Endodermal cell (in vitro differentiated cells): ENCODE results near the gene DGCR6L. TPM values are rescaled to one million over a fixed set of nuclear protein-coding genes. Genes with fewer than 3 reads are reported as not detected.
"Not testable (repeated sequence)": the region's sequence is repeated elsewhere in the genome, so short reads cannot be mapped to it uniquely, and the experiment has no call there.

Experiments
- DNase-seq: peaks from one replicate; pipeline ENCODE4 v3.0.0-alpha.2; 2017
- H3K27ac ChIP-seq: 2 replicates; pipeline ENCODE4 v1.5.1; 2013; ENCODE audit warnings: mild to moderate bottlenecking, low read depth, low read length, moderate library complexity
- H3K27me3 ChIP-seq: 2 replicates; pipeline ENCODE4 v1.6.1; 2013; ENCODE audit warnings: mild to moderate bottlenecking, low read length, moderate library complexity; ENCODE audit not compliant: insufficient read depth, control insufficient read depth, poor library complexity, severe bottlenecking
- H3K36me3 ChIP-seq: 2 replicates; pipeline ENCODE4 v1.7.0; 2013; ENCODE audit warnings: mild to moderate bottlenecking, low read length, moderate library complexity; ENCODE audit not compliant: control insufficient read depth, insufficient read depth
- H3K4me1 ChIP-seq: one replicate; pipeline ENCODE4 v1.7.0; 2013; ENCODE audit warnings: low read length; ENCODE audit not compliant: control insufficient read depth, insufficient read depth
- H3K4me3 ChIP-seq: 2 replicates; pipeline ENCODE4 v1.5.1; 2013; ENCODE audit warnings: mild to moderate bottlenecking, low read length, moderate library complexity
- H3K9ac ChIP-seq: 2 replicates; pipeline ENCODE4 v1.6.1; 2013; ENCODE audit warnings: mild to moderate bottlenecking, low read length, moderate library complexity; ENCODE audit not compliant: poor library complexity, severe bottlenecking; ENCODE audit errors: extremely low read depth
- H3K9me3 ChIP-seq: 2 replicates; pipeline ENCODE4 v1.6.1; 2013; ENCODE audit warnings: mild to moderate bottlenecking, low read length, moderate library complexity; ENCODE audit not compliant: control insufficient read depth
- H3K27ac Mint-ChIP-seq: 2 replicates; pipeline ENCODE4 v1.8.0; 2020; ENCODE audit warnings: mixed read lengths
- H3K27me3 Mint-ChIP-seq: 2 replicates; pipeline ENCODE4 v1.8.0; 2021; ENCODE audit warnings: mild to moderate bottlenecking, mixed read lengths; ENCODE audit not compliant: insufficient read depth
- H3K36me3 Mint-ChIP-seq: 2 replicates; pipeline ENCODE4 v1.8.0; 2020; ENCODE audit warnings: low read depth, mixed read lengths
- H3K4me1 Mint-ChIP-seq: 2 replicates; pipeline ENCODE4 v1.8.0; 2020; ENCODE audit warnings: mixed read lengths
- H3K4me3 Mint-ChIP-seq: 2 replicates; pipeline ENCODE4 v1.8.0; 2020; ENCODE audit warnings: mild to moderate bottlenecking, moderate library complexity, mixed read lengths
- H3K9me3 Mint-ChIP-seq: 2 replicates; pipeline ENCODE4 v1.8.0; 2020; ENCODE audit warnings: mild to moderate bottlenecking, mixed read lengths
- WGBS, 2 experiments: methylation state at CpG; one replicate each; pipeline versions ENCODE4 v1.1.5 to v1.1.7; 2013; ENCODE audit warnings: missing lambda C conversion rate in 2 of 2, mixed read lengths in 1 of 2; ENCODE audit not compliant: insufficient coverage in 1 of 2, insufficient read length in 1 of 2; 5-methylcytosine and 5-hydroxymethylcytosine counted together
- total RNA-seq, 2 donors: library from RNA; stranded (reverse); fragmentation: NEBNext Ultra II Directional in 1 of 2; extraction: Animal tissue kit (Norgen Biotek cat#: 25700) in 1 of 2; gene quantifications; 2 replicates in 1 of 2; 3 replicates in 1 of 2; pipeline ENCODE4 v1.2.1, GENCODE V29; 2021

Gene DGCR6L
- total RNA-seq, 2 donors from 2014 or later, result 51.3 to 53.7 TPM

DNA sequence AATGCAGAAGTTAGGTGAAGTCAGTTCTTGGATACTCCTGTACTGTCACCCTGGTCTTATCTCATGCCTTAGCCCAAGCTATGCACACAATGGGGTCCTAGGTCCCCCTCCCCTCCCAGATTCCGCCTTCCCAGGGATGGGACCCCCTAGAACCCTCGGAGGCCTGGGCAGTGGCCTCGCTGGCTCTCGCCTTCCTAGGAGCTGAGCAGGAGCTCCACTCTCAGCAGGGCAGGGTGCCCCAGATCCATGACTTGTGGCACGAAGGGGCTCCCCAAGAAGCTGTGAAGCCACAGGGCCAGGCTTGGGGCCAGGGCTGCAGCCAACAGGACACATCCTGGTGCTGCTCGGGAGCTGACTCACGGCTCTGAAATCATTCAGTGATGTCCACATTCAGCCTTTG, 9.7 kb downstream of the DGCR6L start:
- not testable (repeated sequence) for H3K4me3 Mint-ChIP-seq, DNase-seq, H3K9me3 Mint-ChIP-seq, H3K27me3 Mint-ChIP-seq, H3K9ac ChIP-seq, H3K9me3 ChIP-seq, H3K27me3 ChIP-seq, H3K27ac Mint-ChIP-seq, H3K36me3 Mint-ChIP-seq, H3K4me1 ChIP-seq, H3K36me3 ChIP-seq, H3K4me3 ChIP-seq, H3K4me1 Mint-ChIP-seq, H3K27ac ChIP-seq
- WGBS, 2 experiments, result 100% methylated on average over 4 of the region's 7 CpGs; no CpG with 5 or more reads in 1 of the 2 experiments

- not testable (repeated sequence) for H3K36me3 ChIP-seq, H3K9me3 ChIP-seq, H3K4me1 ChIP-seq, H3K27me3 ChIP-seq, H3K36me3 Mint-ChIP-seq, H3K4me3 ChIP-seq, H3K27me3 Mint-ChIP-seq, H3K27ac ChIP-seq, H3K9ac ChIP-seq, H3K27ac Mint-ChIP-seq, DNase-seq, H3K4me1 Mint-ChIP-seq, H3K4me3 Mint-ChIP-seq, H3K9me3 Mint-ChIP-seq
- 84 to 95% methylated on average over 7 to 19 of the region's 22 CpGs for WGBS, 2 experiments
Measured at GRCh38 chr22:20308806-20309650, 10.8 kb downstream of the DGCR6L start.

DNA sequence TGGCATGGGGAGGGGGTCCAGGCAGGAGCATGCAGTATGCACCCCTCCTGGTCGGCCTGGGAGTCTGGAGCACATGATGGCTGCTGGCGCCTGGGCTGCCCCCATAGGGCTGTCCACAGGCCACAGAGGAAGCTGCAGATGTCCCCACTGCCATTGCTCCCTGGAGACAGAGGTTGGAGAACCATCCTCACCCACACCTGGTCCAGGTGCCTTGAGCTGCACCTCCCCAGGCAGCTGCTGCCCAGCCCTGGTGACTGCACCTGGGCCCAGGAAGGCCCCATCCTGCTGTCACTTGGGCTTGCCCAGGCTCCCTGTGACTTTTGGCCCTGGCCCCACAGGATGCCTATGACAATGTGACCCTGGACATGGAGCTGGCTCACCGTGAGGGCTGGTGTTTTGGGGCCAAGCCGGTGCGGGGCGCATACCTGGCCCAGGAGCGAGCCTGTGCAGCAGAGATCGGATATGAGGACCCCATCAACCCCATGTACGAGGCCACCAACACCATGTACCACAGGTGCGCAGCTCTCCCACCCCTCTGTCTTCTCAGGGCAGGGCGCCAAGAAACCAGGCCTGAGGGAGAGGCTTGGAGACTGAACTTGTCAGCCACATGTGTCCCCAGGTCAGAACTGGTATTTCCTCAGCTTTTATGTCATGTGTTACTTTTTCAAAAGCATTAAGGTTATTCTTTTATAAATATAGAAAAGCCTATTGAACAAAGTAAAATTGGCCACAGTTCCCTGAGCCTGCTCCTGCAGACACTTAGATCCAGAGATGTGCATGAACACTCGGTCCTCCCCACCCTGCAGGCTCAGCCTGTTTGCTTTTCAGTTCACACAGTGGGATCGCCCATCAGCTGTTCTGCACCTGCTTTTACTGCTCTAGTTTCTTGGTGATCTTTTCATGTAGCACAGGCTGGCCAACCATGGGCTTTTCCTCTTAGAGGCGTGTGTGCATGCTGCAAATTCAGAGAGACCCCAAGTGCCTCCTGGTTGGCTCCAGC, 12.1 kb downstream of the DGCR6L start:
- 86 to 100% methylated on average over 4 to 10 of the region's 14 CpGs for WGBS, 2 experiments

DNA sequence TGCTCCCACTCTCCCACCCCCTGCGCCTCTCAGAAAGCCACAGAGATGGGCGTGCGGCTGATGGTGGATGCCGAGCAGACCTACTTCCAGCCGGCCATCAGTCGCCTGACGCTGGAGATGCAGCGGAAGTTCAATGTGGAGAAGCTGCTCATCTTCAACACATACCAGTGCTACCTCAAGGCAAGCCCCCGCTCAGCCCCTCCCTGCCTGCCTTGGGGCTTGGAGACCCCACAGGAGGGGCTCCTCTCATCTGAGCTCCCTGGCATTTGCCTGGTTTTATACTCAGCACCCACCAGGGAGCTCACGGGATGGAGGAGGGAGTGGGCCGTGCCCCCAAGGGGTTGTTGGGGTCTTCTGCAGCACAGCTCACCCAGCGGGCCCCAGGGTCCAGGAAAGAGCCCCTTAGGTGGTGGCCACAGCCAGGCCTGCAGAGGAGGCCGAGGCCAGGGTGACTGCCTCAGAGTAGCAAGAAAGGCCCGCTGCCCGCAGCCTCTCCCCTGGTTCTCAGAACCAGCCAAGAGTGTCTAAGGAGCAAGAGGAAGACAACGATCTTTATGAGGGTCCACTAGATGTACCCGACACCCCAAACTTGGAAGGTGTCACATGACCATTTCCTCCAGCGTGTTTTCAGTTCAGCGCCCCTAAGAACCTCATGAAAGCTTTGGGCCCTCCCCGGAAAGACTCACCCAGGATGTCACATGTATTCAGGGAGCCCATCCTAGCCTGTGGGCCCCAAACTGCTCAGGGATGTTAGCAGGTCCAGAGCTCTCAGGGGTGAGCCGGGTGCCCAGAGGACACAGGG, 13.0 kb downstream of the DGCR6L start:
- not testable (repeated sequence) for H3K9me3 ChIP-seq, DNase-seq, H3K9ac ChIP-seq, H3K36me3 ChIP-seq, H3K4me3 Mint-ChIP-seq, H3K36me3 Mint-ChIP-seq, H3K27ac Mint-ChIP-seq, H3K27me3 ChIP-seq, H3K4me1 Mint-ChIP-seq, H3K27me3 Mint-ChIP-seq, H3K4me3 ChIP-seq, H3K27ac ChIP-seq, H3K9me3 Mint-ChIP-seq, H3K4me1 ChIP-seq
- 84 to 92% methylated on average over 7 to 19 of the region's 21 CpGs for WGBS, 2 experiments

More for the DNA sequence above, 12.1 kb downstream of the DGCR6L start:
- not testable (repeated sequence) for H3K4me1 Mint-ChIP-seq, H3K27me3 Mint-ChIP-seq, H3K27ac ChIP-seq, DNase-seq, H3K36me3 ChIP-seq, H3K27me3 ChIP-seq, H3K27ac Mint-ChIP-seq, H3K9ac ChIP-seq, H3K9me3 Mint-ChIP-seq, H3K9me3 ChIP-seq, H3K4me3 ChIP-seq, H3K4me1 ChIP-seq, H3K36me3 Mint-ChIP-seq, H3K4me3 Mint-ChIP-seq
